ENCODE measurements around the gene PRIM2.
"Not testable (repeated sequence)": the region's sequence is repeated elsewhere in the genome, so short reads cannot be mapped to it uniquely, and the experiment has no call there.

GRCh38 chr6:57529755-57530154, 212.3 kb downstream of the PRIM2 start:
- not testable (repeated sequence) for TF ChIP-seq CTCF (conservative IDR thresholded peaks at IDR 0.05; ENCODE audit: low read length); EZH2phosphoT487 (IDR thresholded peaks at IDR 0.05; ENCODE audit: borderline replicate concordance)
